ENCODE measurements around the gene THBS2.
"Not testable (repeated sequence)": the region's sequence is repeated elsewhere in the genome, so short reads cannot be mapped to it uniquely, and the experiment has no call there.

THBS2 gene

GRCh38 chr6:169271158-169271876, 17.7 kb upstream of the THBS2 start:
- no peak for DNase-seq

DNA sequence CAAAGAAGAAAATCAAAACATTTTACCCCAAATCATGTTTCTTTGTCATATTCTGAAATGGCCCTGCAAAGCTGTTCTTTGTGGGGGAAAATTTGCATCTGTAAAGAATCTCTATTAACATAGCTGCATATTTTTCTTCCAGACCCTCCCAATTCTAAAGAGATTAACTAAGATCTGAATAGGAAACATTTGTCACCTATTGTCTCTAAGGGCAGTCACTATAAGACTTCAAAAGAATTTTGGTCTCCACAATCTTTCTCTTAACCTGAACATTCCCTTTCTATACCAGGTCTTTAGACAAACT, 16.4 kb upstream of the THBS2 start:
- not testable (repeated sequence) for DNase-seq

GRCh38 chr6:169269180-169270076, 15.8 kb upstream of the THBS2 start:
- DNase-seq = no peak

DNA sequence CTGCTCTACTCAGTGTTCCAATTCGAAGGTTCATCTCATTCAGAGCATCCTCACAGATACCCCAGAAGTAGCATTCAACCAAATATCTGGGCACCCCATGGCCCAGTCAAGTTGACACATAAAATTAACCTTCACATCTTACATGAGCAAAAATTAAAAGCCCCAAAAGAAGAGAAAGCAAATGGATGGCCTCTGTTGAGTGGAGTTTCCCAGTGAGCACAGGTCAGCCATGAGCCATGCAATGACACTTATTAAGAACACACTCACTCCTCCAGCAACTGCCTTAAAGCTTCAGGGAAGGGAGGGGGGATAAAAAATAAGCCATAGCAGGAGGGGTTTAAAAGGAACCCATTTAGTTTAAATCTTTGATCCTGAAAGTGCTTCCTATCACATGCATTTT, 14.6 kb upstream of the THBS2 start:
- no peak for DNase-seq

DNA sequence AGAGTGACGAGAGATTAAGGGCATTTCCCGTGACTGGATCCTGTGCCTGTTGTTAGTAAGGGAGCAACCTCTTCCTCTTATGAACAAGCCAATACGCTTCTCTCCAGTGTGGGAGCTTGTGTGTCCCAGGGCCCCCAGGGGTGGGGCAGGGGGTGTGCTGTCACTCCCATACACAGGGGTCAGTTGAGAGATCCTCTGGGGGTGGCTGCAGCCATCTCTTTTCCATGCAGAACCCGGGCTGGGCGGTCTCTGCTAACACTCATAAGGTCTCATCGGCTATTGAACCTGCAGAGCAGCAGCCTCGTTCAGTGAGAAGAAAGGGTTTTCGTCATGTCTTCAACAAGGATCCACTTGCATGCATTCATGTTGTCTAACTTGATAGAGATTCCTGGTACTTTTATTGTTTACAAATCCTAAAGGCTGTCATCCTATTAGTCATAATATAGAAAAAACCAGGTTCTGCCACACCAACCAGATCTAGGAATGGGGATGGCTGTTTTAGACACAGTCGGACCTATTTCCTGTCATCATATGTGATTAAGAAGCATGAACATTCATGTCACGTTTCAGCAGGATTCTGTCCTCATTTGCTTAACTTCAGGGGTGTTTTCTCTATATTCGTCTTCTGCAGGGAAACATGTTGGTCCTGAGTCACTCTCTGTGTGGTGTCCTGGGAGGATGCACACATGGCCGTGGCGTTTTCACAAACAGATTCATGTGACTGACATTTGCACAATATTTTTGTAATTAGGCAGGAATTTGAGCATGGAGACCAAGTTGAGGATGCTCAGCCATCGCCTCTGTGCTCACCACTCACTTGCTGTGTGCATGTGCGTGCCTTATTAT, 13.3 kb upstream of the THBS2 start:
- no peak for DNase-seq

DNA sequence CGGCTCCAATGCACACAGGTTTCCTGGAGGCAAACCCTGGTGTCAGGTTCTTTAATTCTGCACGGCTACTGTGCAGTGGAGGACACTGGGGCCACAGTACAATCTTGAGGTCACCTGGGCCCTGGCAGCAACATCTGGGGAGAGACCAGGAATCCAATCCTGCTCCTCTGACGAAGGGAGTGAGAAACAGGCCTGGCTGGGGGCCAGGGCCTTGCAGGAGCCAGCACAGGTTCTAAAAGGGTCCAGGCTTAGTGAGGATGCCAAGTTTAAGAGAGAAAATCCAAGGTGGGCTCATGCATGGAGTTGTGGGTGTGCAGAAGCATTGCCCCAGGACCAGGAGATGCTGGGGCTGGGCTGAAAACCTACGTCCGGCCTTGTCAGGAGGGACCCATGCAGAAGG, 12.6 kb upstream of the THBS2 start:
- no peak for DNase-seq

GRCh38 chr6:169265486-169266131, 12.0 kb upstream of the THBS2 start:
- no peak for DNase-seq

- DNase-seq = no peak
Observed at GRCh38 chr6:169263836-169264608, 10.4 kb upstream of the THBS2 start.

DNA sequence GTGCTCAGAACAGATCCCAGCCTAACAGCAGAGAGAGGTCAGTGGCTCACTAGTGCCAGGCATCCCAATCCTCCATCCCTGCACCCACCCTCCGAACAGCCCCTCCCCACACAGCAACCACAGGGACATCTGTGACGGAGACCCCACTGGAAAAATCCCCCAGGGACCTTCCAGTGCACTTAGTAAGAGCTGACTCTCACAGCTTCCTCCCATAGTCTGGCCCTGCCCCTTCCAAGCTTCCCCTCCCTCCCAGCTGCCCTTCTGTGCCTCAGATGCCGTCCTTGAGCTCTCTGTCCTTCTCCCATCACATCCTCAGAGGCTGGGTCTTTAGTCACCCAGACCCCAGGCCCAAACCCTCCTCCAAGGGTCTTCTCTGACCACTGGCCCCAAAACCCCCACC, 9.7 kb upstream of the THBS2 start:
- DNase-seq = no peak

GRCh38 chr6:169262602-169263001, 9.0 kb upstream of the THBS2 start:
- not testable (repeated sequence) for DNase-seq

DNA sequence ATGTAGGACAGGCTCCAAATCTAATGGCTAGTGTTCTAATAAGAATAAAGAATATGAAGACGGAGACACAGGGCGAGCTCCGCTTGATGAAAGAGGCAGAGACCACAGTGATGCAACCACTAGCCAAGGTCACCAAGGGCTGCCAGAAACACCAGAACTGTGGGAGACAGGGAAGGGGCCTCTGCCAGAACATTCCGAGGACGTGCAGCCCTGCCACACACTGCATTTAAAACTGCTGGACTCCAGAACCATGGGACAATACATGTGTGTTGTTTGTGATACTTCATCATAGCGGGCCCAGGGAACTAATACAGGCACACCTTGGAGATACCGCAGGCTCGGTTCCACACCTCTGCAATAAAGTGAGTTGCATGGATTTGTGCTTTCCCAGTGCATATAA, 2.9 kb upstream of the THBS2 start:
- no peak for DNase-seq

DNA sequence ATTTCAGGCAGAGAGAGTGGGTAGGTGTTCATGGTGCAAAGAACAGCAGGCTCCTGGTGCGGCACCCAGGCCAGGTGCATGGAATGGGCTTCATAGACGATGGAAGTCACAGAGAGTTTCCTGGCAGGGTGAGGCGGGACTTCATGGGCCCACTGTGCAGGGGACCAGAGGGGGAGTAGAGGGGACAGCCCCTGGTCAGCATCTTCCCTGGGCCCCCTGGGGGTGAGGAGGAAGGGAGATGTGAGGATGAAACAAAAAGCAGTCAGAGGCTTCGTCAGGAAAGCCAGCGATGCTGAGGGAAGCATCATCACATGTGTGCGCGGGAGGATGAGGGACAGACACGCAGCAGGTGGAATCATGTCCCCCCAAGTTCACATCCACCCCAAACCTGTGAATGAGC, 2.4 kb upstream of the THBS2 start:
- DNase-seq = no peak

DNA sequence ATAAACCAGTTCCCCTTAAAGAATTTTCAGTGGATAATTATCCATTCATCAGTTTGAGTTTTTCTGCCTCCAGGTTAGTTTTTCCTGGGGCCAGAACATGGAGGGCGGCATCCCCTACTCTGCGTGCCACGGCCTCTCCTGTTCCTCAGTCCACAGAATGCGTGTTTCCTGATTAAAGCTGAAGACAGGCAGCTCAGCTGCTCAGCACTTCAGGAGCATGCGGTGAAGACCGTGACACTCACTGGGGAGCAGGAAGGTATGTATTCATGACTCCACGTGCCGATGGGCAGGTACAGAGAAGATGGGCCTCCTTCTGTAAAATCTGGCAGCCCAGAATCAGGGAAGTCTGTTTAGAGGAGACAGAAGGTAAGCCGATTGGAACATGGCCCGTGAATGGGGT, 2.0 kb upstream of the THBS2 start:
- DNase-seq = no peak

GRCh38 chr6:169254456-169255316, 1.0 kb upstream of the THBS2 start:
- DNase-seq = no peak

- peak; percentile 40 to 52 for DNase-seq
Observed at GRCh38 chr6:169252505-169253189, 999 bp downstream of the THBS2 start.

GRCh38 chr6:169251822-169252504, 1.7 kb downstream of the THBS2 start:
- DNase-seq = no peak

- DNase-seq = peak; percentile 33 to 40
Observed at GRCh38 chr6:169251371-169251802, 2.3 kb downstream of the THBS2 start.

GRCh38 chr6:169250660-169251059, 3.0 kb downstream of the THBS2 start:
- DNase-seq = peak; percentile 80 to 84

GRCh38 chr6:169249057-169249456, 4.6 kb downstream of the THBS2 start:
- peak in 1 of 2 donors; percentile 16 for DNase-seq

- no peak for DNase-seq
Observed at GRCh38 chr6:169248521-169248971, 5.1 kb downstream of the THBS2 start.

Data from hippocampal formation (tissue), 2 donors.